AG04450 (cell line): ENCODE measurements around the gene BNC1. TPM values are rescaled to one million over a fixed set of nuclear protein-coding genes. Genes with fewer than 3 reads are reported as not detected.
"Not testable (repeated sequence)": the region's sequence is repeated elsewhere in the genome, so short reads cannot be mapped to it uniquely, and the experiment has no call there.

ENCODE experiments used
- CTCF ChIA-PET: fragments of 300-600, 350-600 bp; formaldehyde crosslinking; extraction: SDS; loops from one replicate; lab custom pipeline; 2022; ENCODE audit warnings: antibody characterized with exemption, inconsistent platforms; lab: Charles Lee
- POLR2A ChIA-PET: fragments of 350-600 bp; formaldehyde crosslinking; extraction: SDS; loops from one replicate; lab custom pipeline; 2021; ENCODE audit warnings: antibody characterized with exemption, inconsistent platforms; lab: Yijun Ruan, JAX
- DNase-seq: peaks from one replicate; pipeline ENCODE4 v3.0.0-alpha.2; 2011; ENCODE audit warnings: low read depth, low spot score
- H3K27ac ChIP-seq: one replicate; pipeline ENCODE4 v1.5.1; 2012; ENCODE audit warnings: low read depth, low read length, control low read depth
- H3K27me3 ChIP-seq: one replicate; pipeline ENCODE4 v1.6.0; 2012; ENCODE audit warnings: low read length; ENCODE audit not compliant: control insufficient read depth, insufficient read depth
- H3K4me3 ChIP-seq: 2 replicates; pipeline ENCODE4 v1.5.1; 2011; ENCODE audit warnings: mild to moderate bottlenecking, low read depth, low read length, control low read depth
- H3K9me3 ChIP-seq: 2 replicates; pipeline ENCODE4 v1.5.1; 2012; ENCODE audit warnings: low read length; ENCODE audit not compliant: control insufficient read depth, insufficient read depth
- polyA plus RNA-seq: library from polyadenylated mRNA; depleted of rRNA; stranded (reverse); fragments of >200 nt; gene quantifications from 2 replicates; pipeline ENCODE4 v1.2.3, GENCODE V29; 2011
- TF ChIP-seq, protein P1 (sequence below): IDR thresholded peaks from 2 replicates; pipeline ENCODE4 v1.5.1; 2011; ENCODE audit warnings: low read depth, low read length, control low read depth, inconsistent platforms

The BNC1 gene
- polyA plus RNA-seq, 1 experiment, result 2.2 TPM

DNA sequence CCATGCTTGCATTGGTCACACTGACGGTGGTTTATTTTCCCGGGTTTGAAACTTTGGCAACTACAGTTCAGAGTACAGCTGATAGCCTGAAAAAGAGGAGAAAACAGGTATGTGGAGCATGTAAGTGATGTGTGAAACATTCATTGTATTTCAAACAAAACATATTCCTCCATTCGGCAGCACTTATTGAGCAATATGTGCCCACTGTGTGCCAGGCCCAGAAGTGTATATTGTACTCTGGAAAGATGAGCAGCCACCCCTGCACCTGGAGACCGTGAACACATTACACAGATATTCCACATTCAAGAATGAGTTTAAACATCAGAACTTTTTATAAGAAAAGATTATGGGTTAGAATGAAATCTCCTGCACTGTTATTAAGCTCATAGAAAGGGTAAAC lies 16.3 kb downstream of the BNC1 start:
- ChIA-PET CTCF (interaction anchor here (1.0 kb wide), 1 partner anchor 20 kb away, joined by 4 read pairs; no protein-coding TSS in a partner anchor), POLR2A (no interaction called here)
- no peak overlapping the region for H3K4me3 ChIP-seq
- H3K27ac ChIP-seq, result no peak overlapping the region
- TF ChIP-seq, protein P1, sequence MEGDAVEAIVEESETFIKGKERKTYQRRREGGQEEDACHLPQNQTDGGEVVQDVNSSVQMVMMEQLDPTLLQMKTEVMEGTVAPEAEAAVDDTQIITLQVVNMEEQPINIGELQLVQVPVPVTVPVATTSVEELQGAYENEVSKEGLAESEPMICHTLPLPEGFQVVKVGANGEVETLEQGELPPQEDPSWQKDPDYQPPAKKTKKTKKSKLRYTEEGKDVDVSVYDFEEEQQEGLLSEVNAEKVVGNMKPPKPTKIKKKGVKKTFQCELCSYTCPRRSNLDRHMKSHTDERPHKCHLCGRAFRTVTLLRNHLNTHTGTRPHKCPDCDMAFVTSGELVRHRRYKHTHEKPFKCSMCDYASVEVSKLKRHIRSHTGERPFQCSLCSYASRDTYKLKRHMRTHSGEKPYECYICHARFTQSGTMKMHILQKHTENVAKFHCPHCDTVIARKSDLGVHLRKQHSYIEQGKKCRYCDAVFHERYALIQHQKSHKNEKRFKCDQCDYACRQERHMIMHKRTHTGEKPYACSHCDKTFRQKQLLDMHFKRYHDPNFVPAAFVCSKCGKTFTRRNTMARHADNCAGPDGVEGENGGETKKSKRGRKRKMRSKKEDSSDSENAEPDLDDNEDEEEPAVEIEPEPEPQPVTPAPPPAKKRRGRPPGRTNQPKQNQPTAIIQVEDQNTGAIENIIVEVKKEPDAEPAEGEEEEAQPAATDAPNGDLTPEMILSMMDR, result no peak
- no peaks in the 10 kb centered on the region for H3K9me3 ChIP-seq
- H3K27me3 ChIP-seq, result no peaks in the 10 kb centered on the region
- no peak for DNase-seq

DNA sequence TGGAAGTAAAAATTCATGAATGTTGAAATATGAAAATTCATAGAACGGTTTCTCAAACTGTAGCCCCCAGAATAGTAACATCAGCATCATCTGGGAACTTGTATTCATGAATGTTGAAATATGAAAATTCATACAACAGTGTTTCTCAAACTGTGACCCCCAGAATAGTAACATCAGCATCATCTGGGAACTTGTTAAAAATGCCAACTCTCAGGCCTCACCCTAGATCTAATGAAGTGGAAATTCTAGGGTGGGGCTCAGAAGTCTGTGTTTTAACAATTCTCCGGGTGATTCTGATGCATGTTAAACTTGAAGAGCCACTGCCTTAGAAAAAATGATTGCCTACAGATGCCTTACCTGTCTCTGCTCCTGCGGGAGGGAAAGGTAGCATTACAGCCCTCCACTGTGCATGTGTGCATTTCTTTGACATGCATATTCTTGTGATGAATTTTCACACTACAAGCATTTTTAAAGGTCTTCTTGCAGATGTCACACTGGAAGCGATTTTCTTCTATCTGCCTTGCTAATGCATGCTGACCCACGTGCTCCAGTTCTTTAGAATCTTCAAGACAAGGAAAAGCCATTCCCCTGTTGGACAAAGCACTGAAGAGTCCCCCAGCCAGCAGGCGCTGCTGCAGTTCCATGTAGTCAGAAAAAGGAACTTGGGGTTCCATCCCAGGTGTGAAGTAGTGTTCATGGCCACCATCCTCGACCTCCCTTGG lies 21.7 kb downstream of the BNC1 start:
- POLR2A ChIA-PET, result no interaction called here
- TF ChIP-seq, protein P1, result no peak
- DNase-seq, result no peak
- H3K27me3 ChIP-seq, result no peaks in the 10 kb centered on the region
- H3K27ac ChIP-seq, result no peak overlapping the region
- no peak overlapping the region for H3K4me3 ChIP-seq
- H3K9me3 ChIP-seq, result no peaks in the 10 kb centered on the region
- CTCF ChIA-PET, result interaction anchor here (0.6 to 1.8 kb wide), 2 partner anchors 10 to 14 kb away, joined by 6 to 10 read pairs; no protein-coding TSS in a partner anchor

GRCh38 chr15:83262181-83262580 lies 22.3 kb downstream of the BNC1 start:
- H3K27ac ChIP-seq, POLR2A ChIA-PET, H3K9me3 ChIP-seq, H3K27me3 ChIP-seq, DNase-seq, H3K4me3 ChIP-seq: not testable (repeated sequence)
- CTCF ChIA-PET, result interaction anchor here (0.6 to 2.4 kb wide), 2 partner anchors 10 to 13 kb away, joined by 6 to 13 read pairs; no protein-coding TSS in a partner anchor

DNA sequence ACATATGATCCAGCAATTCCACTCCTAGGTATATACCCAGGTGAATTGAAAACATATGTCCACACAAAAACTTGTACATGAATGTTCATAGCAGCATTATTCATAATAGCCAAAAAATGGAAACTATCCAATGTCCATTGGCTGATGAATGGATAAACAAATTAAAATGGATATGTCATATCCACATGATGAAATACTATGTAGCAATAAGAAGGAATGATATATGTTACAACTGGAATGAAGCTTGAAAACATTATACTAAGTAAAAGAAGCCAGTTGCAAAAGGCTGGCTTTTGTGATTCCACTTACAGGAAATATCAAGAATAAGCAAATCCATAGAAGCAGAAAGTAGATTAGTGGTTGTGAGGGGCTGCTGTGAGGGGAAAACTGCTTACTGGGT lies 33.7 kb downstream of the BNC1 start:
- ChIA-PET CTCF (interaction anchor here (0.9 to 8.9 kb wide), 3 partner anchors 186 to 315 kb away, joined by 3 to 176 read pairs (median 28); no protein-coding TSS in a partner anchor), POLR2A (no interaction called here)
- TF ChIP-seq, protein P1, result no peak
- Histone ChIP-seq H3K4me3 (no peak overlapping the region), H3K9me3 (no peaks in the 10 kb centered on the region), H3K27ac (no peak overlapping the region), H3K27me3 (peaks cover 8% of the 10 kb centered on the region)
- DNase-seq, result no peak

DNA sequence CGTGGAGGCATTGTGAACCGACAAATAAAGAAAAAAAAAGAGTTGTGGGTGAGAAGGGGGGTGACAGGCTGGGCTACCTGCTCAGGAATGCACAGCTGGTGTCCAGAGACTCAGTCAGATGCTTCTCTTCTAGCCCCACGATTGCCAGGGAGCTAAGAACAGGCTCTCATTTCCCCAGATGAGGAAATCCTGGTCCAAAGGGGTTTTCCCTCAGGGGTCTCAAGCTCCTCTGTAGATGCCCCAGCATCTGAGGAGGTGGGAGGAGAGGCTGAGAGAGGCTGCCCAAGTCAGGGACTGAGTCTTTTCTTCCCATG lies 35.5 kb downstream of the BNC1 start:
- Histone ChIP-seq H3K9me3 (no peaks in the 10 kb centered on the region), H3K27me3 (peaks cover 8% of the 10 kb centered on the region), H3K4me3 (no peak overlapping the region), H3K27ac (no peak overlapping the region)
- no peak for DNase-seq
- TF ChIP-seq, protein P1, result no peak
- CTCF ChIA-PET, result interaction anchor here (0.6 to 8.9 kb wide), 48 partner anchors 10 to 786 kb away, joined by 3 to 208 read pairs (median 4); partner anchors contain the start of genes RAMAC and SH3GL3
- POLR2A ChIA-PET, result no interaction called here
